H1 (cell line): ENCODE measurements around the gene PLEKHS1. TPM values are rescaled to one million over a fixed set of nuclear protein-coding genes. Genes with fewer than 3 reads are reported as not detected.

Experiments used
- CTCF ChIA-PET: fragments of 300-600 bp; sonication (Branson Sonifier 250); formaldehyde crosslinking; loops from one replicate; lab custom pipeline; 2021; ENCODE audit not compliant: partially characterized antibody; lab: Charles Lee
- POLR2A ChIA-PET: fragments of 300-600 bp; sonication (Branson Sonifier 250); formaldehyde crosslinking; loops from one replicate; lab custom pipeline; 2021; ENCODE audit warnings: inconsistent platforms; ENCODE audit not compliant: partially characterized antibody; lab: Charles Lee
- DNase-seq, 2 experiments: peaks; one replicate each; pipeline versions ENCODE4 v3.0.0 to v3.0.0-alpha.2; 2010 to 2022; ENCODE audit warnings: low spot score in 2 of 2, low read depth in 1 of 2, mixed read lengths in 1 of 2
- FAIRE-seq: peaks from 2 replicates; lab custom pipeline; 2011; peaks lifted over from hg19 to GRCh38; lab: Jason Lieb, UNC
- H2AFZ ChIP-seq: 2 replicates; pipeline ENCODE4 v1.8.1; 2012; ENCODE audit warnings: low read length, inconsistent platforms
- H2AK5ac ChIP-seq: 2 replicates; pipeline ENCODE4 v1.6.1; 2013; ENCODE audit warnings: low read depth, low read length
- H2BK120ac ChIP-seq: replicated peaks from 2 replicates; pipeline ENCODE3; 2013; ENCODE audit warnings: low read depth, low read length, inconsistent platforms
- H2BK12ac ChIP-seq: 2 replicates; pipeline ENCODE4 v1.6.1; 2013; ENCODE audit warnings: low read depth, low read length
- H2BK15ac ChIP-seq: 2 replicates; pipeline ENCODE4 v1.6.1; 2013; ENCODE audit warnings: low read length
- H2BK20ac ChIP-seq: 2 replicates; pipeline ENCODE4 v1.6.1; 2013; ENCODE audit warnings: low read length
- H2BK5ac ChIP-seq: 2 replicates; pipeline ENCODE4 v1.6.1; 2013; ENCODE audit warnings: low read depth, low read length
- H3K14ac ChIP-seq: 2 replicates; pipeline ENCODE4 v1.6.1; 2013; ENCODE audit warnings: inconsistent platforms; ENCODE audit not compliant: insufficient read length
- H3K18ac ChIP-seq: 2 replicates; pipeline ENCODE4 v1.6.1; 2013; ENCODE audit warnings: low read length; ENCODE audit errors: extremely low read depth
- H3K23ac ChIP-seq: 2 replicates; pipeline ENCODE4 v1.6.1; 2013; ENCODE audit warnings: inconsistent platforms; ENCODE audit not compliant: insufficient read length
- H3K23me2 ChIP-seq: 2 replicates; pipeline ENCODE4 v1.6.1; 2013; ENCODE audit warnings: low read depth, low read length
- H3K27ac ChIP-seq: 2 replicates; pipeline ENCODE4 v1.6.1; 2011; ENCODE audit warnings: low read depth, low read length, inconsistent platforms
- H3K27me3 ChIP-seq, 4 experiments: replicated peaks in 1 of 4; 1 replicate in 1 of 4; 2 replicates in 3 of 4; pipeline versions ENCODE4 v1.6.1 to v1.8.1; 2011 to 2013; ENCODE audit warnings: low read length in 3 of 4, mild to moderate bottlenecking in 3 of 4, inconsistent platforms in 2 of 4, mixed read lengths in 2 of 4, moderate library complexity in 1 of 4; ENCODE audit not compliant: control insufficient read depth in 3 of 4, insufficient read depth in 3 of 4; ENCODE audit errors: extremely low read depth in 1 of 4
- H3K36me3 ChIP-seq, 4 experiments: 2 replicates each; pipeline versions ENCODE4 v1.6.1 to v1.8.1; 2011 to 2013; ENCODE audit warnings: mild to moderate bottlenecking in 4 of 4, low read length in 3 of 4, moderate library complexity in 2 of 4, control low read depth in 1 of 4, inconsistent platforms in 1 of 4; ENCODE audit not compliant: insufficient read depth in 4 of 4, control insufficient read depth in 2 of 4
- H3K4ac ChIP-seq: replicated peaks from 2 replicates; pipeline ENCODE3; 2013; ENCODE audit warnings: low read length, low read depth, mixed read lengths, inconsistent platforms; ENCODE audit not compliant: insufficient read length
- H3K4me1 ChIP-seq, 4 experiments: replicated peaks in 1 of 4; 1 replicate in 1 of 4; 2 replicates in 3 of 4; pipeline versions ENCODE4 v1.6.1 to v1.8.1; 2011 to 2013; ENCODE audit warnings: low read length in 3 of 4, inconsistent platforms in 2 of 4, mixed read lengths in 1 of 4; ENCODE audit not compliant: insufficient read depth in 4 of 4, control insufficient read depth in 3 of 4
- H3K4me2 ChIP-seq, 2 experiments: 2 replicates each; pipeline versions ENCODE4 v1.6.1 to v1.8.1; 2011 to 2013; ENCODE audit warnings: low read depth in 2 of 2, low read length in 2 of 2, control low read depth in 1 of 2, inconsistent platforms in 1 of 2, mild to moderate bottlenecking in 1 of 2; ENCODE audit not compliant: insufficient read depth in 1 of 2
- H3K4me3 ChIP-seq, 4 experiments: fragments of 200-600, 300-600 bp in 1 of 4; sonication (generic), shearing (Covaris generic), sonication (Bioruptor Twin) in 1 of 4; 2 replicates each; pipeline versions ENCODE4 v1.5.1 to v1.8.1; 2011 to 2016; ENCODE audit warnings: low read length in 4 of 4, low read depth in 3 of 4, control low read depth in 2 of 4, inconsistent platforms in 2 of 4, mild to moderate bottlenecking in 2 of 4, mixed read lengths in 1 of 4, moderate library complexity in 1 of 4; ENCODE audit not compliant: insufficient read depth in 2 of 4; ENCODE audit errors: extremely low read depth in 1 of 4
- H3K56ac ChIP-seq: replicated peaks from 2 replicates; pipeline ENCODE3; 2013; ENCODE audit warnings: low read depth, mild to moderate bottlenecking, mixed read lengths, low read length, inconsistent platforms; ENCODE audit not compliant: insufficient read length
- H3K79me1 ChIP-seq: 2 replicates; pipeline ENCODE4 v1.6.1; 2013; ENCODE audit warnings: low read depth, low read length, control low read depth
- H3K79me2 ChIP-seq, 2 experiments: 2 replicates each; pipeline versions ENCODE4 v1.6.1 to v1.8.1; 2012 to 2013; ENCODE audit warnings: low read length in 2 of 2, mild to moderate bottlenecking in 2 of 2, inconsistent platforms in 1 of 2; ENCODE audit not compliant: insufficient read depth in 2 of 2, control insufficient read depth in 1 of 2
- H3K9ac ChIP-seq, 4 experiments: replicated peaks in 1 of 4; 1 replicate in 1 of 4; 2 replicates in 3 of 4; pipeline versions ENCODE4 v1.6.1 to v1.8.1; 2011 to 2013; ENCODE audit warnings: low read depth in 3 of 4, low read length in 3 of 4, control low read depth in 2 of 4, mild to moderate bottlenecking in 2 of 4, moderate library complexity in 2 of 4, inconsistent platforms in 1 of 4; ENCODE audit errors: extremely low read depth in 1 of 4
- H3K9me3 ChIP-seq, 2 experiments: 2 replicates each; pipeline versions ENCODE4 v1.6.1 to v1.8.1; 2012 to 2013; ENCODE audit warnings: mild to moderate bottlenecking in 2 of 2, moderate library complexity in 2 of 2, control low read depth in 1 of 2, inconsistent platforms in 1 of 2, low read depth in 1 of 2, low read length in 1 of 2, mixed read lengths in 1 of 2; ENCODE audit not compliant: insufficient read depth in 2 of 2
- H4K20me1 ChIP-seq, 2 experiments: replicated peaks in 1 of 2; 2 replicates each; pipeline versions ENCODE3 to v1.8.1; 2011 to 2013; ENCODE audit warnings: inconsistent platforms in 2 of 2, low read length in 2 of 2, mild to moderate bottlenecking in 1 of 2; ENCODE audit not compliant: insufficient read depth in 2 of 2, control insufficient read depth in 1 of 2
- H4K5ac ChIP-seq: 2 replicates; pipeline ENCODE4 v1.6.1; 2013; ENCODE audit warnings: low read length, low read depth, mixed read lengths, inconsistent platforms; ENCODE audit not compliant: insufficient read length
- H4K8ac ChIP-seq: 2 replicates; pipeline ENCODE4 v1.8.0; 2013; ENCODE audit warnings: mild to moderate bottlenecking, moderate library complexity, low read length, inconsistent platforms; ENCODE audit not compliant: insufficient read depth; ENCODE audit errors: extremely low read depth
- H4K91ac ChIP-seq: replicated peaks from 2 replicates; pipeline ENCODE3; 2013; ENCODE audit warnings: low read length, mixed read lengths, inconsistent platforms; ENCODE audit not compliant: insufficient read length
- BRCA1 ChIP-seq: IDR thresholded peaks from 2 replicates; pipeline ENCODE4 v1.6.1; 2012; ENCODE audit warnings: low read depth, low read length, improper control_type of control experiment
- CBX5 ChIP-seq: fragments of 300-800, 300-1000 bp; sonication (generic); IDR thresholded peaks from 2 replicates; pipeline ENCODE4 v1.7.1; 2016; ENCODE audit warnings: antibody characterized with exemption, low read length, low read depth
- CEBPB ChIP-seq: IDR thresholded peaks from 2 replicates; pipeline ENCODE4 v1.6.1; 2012; ENCODE audit warnings: low read depth, low read length
- CHD1 ChIP-seq: IDR thresholded peaks from 2 replicates; pipeline ENCODE4 v1.6.1; 2012; ENCODE audit warnings: low read depth, low read length, improper control_type of control experiment
- EGR1 ChIP-seq: IDR thresholded peaks from 2 replicates; pipeline ENCODE4 v1.6.1; 2011; ENCODE audit warnings: low read depth, low read length, borderline replicate concordance
- EP300 ChIP-seq, 2 experiments: IDR thresholded peaks; 1 replicate in 1 of 2; 2 replicates in 1 of 2; pipeline ENCODE4 v1.6.1; 2011 to 2012; ENCODE audit warnings: low read depth in 2 of 2, low read length in 2 of 2, mild to moderate bottlenecking in 2 of 2, borderline replicate concordance in 1 of 2, inconsistent platforms in 1 of 2, moderate library complexity in 1 of 2
- GTF2F1 ChIP-seq: IDR thresholded peaks from 2 replicates; pipeline ENCODE4 v1.6.1; 2012; ENCODE audit warnings: low read depth, low read length, improper control_type of control experiment, borderline replicate concordance
- JUND ChIP-seq: IDR thresholded peaks from 2 replicates; pipeline ENCODE4 v1.6.1; 2011; ENCODE audit warnings: mild to moderate bottlenecking, improper control_type of control experiment, low read length
- KDM5A ChIP-seq: fragments of 200-600 bp; IDR thresholded peaks from 2 replicates; pipeline ENCODE4 v1.7.1; 2012; ENCODE audit warnings: mild to moderate bottlenecking, low read length, inconsistent platforms, mixed read lengths
- NRF1 ChIP-seq: IDR thresholded peaks from 2 replicates; pipeline ENCODE4 v1.6.1; 2011; ENCODE audit warnings: mild to moderate bottlenecking, low read depth, low read length, improper control_type of control experiment
- RXRA ChIP-seq: IDR thresholded peaks from 2 replicates; pipeline ENCODE4 v1.6.1; 2011; ENCODE audit warnings: low read depth, mild to moderate bottlenecking, low read length, moderate library complexity; ENCODE audit not compliant: insufficient read depth
- SP1 ChIP-seq: IDR thresholded peaks from 2 replicates; pipeline ENCODE4 v1.6.1; 2011; ENCODE audit warnings: low read depth, low read length
- SP4 ChIP-seq: IDR thresholded peaks from 2 replicates; pipeline ENCODE4 v1.6.1; 2012; ENCODE audit warnings: low read length, inconsistent platforms
- SRF ChIP-seq: IDR thresholded peaks from 2 replicates; pipeline ENCODE4 v1.6.1; 2011; ENCODE audit warnings: mild to moderate bottlenecking, low read depth, low read length, moderate library complexity
- TAF7 ChIP-seq: optimal IDR thresholded peaks from 2 replicates; pipeline ENCODE3; 2011; ENCODE audit warnings: low read depth, mild to moderate bottlenecking, inconsistent platforms, low read length, moderate library complexity, borderline replicate concordance
- TEAD4 ChIP-seq: IDR thresholded peaks from 2 replicates; pipeline ENCODE4 v1.6.1; 2012; ENCODE audit warnings: low read depth, low read length, inconsistent platforms, mixed read lengths
- WGBS, 2 experiments: shearing (Covaris generic) in 1 of 2; methylation state at CpG; one replicate each; pipeline versions ENCODE4 v1.1.6 to v1.1.7; 2013 to 2015; ENCODE audit warnings: low lambda C conversion rate in 2 of 2, mixed read lengths in 2 of 2, inconsistent platforms in 1 of 2, low coverage in 1 of 2, missing lambda C conversion rate in 1 of 2; ENCODE audit not compliant: insufficient replicate concordance in 2 of 2, insufficient coverage in 1 of 2, insufficient read length in 1 of 2; ENCODE audit errors: extremely low coverage in 1 of 2, missing lambda C conversion rate in 1 of 2; 5-methylcytosine and 5-hydroxymethylcytosine counted together
- polyA plus RNA-seq, 7 experiments: library from polyadenylated mRNA; depleted of rRNA in 3 of 7; stranded (reverse) in 5 of 7; unstranded in 2 of 7; fragments of >200 nt in 5 of 7; fragments of 200-250 nt in 2 of 7; gene quantifications; 1 replicate in 5 of 7; 2 replicates in 1 of 7; 4 replicates in 1 of 7; pipeline versions ENCODE4 v1.2.1 to v1.2.3, GENCODE V29; 2011 to 2013; ENCODE audit warnings: missing spikeins in 2 of 7, mixed read lengths in 2 of 7
- total RNA-seq: library from RNA; stranded (reverse); fragmentation: NEBNext Ultra II Directional; extraction: Animal tissue kit (Norgen Biotek cat#: 25700); gene quantifications from 2 replicates; pipeline ENCODE4 v1.2.1, GENCODE V29; 2021

The PLEKHS1 gene
- total and polyA plus RNA-seq, 2 of the 8 experiments (the other 6 are each of a cell fraction or from before 2014, with no cell fraction given), result not detected

DNA sequence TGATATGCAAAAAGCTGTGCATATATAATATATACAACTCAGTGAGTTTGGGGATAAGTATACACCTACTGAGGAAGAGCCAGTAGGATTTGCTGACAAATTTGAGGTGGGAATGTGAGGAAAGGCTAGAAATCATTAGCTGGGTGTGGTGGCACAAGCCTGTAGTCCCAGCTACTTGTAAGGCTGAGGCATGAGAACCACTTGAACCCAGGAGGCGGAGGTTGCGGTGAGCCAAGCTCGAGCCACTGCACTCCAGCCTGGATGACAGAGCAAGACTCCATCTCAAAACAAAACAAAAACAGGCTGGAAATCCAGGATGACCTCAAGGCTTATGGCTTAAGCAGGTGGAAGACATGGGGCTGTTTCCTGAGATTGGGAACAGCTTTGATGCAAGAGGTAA, 10.6 kb upstream of the PLEKHS1 start:
- FAIRE-seq, result no peak
- Histone ChIP-seq H3K4me1 (peaks cover 0 to 2% (median 0%) of the 10 kb centered on the region in 4 experiments; a peak in 1 of 7 replicates), H3K27ac (no peak overlapping the region), H3K23ac (no peak overlapping the region), H2BK15ac (no peak overlapping the region), H3K14ac (no peak overlapping the region), H3K56ac (no peak overlapping the region), H4K20me1 (no peaks in the 10 kb centered on the region), H3K4me2 (no peak overlapping the region), H2BK12ac (no peak overlapping the region), H4K5ac (no peak overlapping the region), H2BK20ac (no peak overlapping the region), H3K4me3 (no peak overlapping the region), H3K23me2 (no peaks in the 10 kb centered on the region), H3K79me2 (no peaks in the 10 kb centered on the region), H2BK120ac (no peak overlapping the region), H3K36me3 (no peaks in the 10 kb centered on the region), H3K9ac (no peak overlapping the region), H4K91ac (no peak overlapping the region), H2AK5ac (no peak overlapping the region), H3K18ac (no peak overlapping the region), H3K9me3 (no peaks in the 10 kb centered on the region), H3K27me3 (no peaks in the 10 kb centered on the region), H3K4ac (no peak overlapping the region), H2BK5ac (no peak overlapping the region), H3K79me1 (no peaks in the 10 kb centered on the region), H4K8ac (no peak overlapping the region), H2AFZ (no peak overlapping the region)
- CTCF ChIA-PET, result interaction anchor here (0.6 to 1.4 kb wide), 4 partner anchors 17 to 611 kb away, joined by 3 to 4 read pairs (median 4); no protein-coding TSS in a partner anchor
- POLR2A ChIA-PET, result interaction anchor here (1.1 kb wide), 1 partner anchor 12 kb away, joined by 3 read pairs; no protein-coding TSS in a partner anchor
- WGBS, 2 experiments, result 89% methylated on average over 3 of the region's 3 CpGs; no CpG with 5 or more reads in 1 of the 2 experiments
- TF ChIP-seq NRF1 (no peak), SP4 (no peak), BRCA1 (no peak), CHD1 (no peak), TAF7 (no peak), SRF (no peak), JUND (no peak), SP1 (no peak), CBX5 (no peak), KDM5A (no peak), RXRA (no peak), TEAD4 (no peak), CEBPB (no peak), EGR1 (no peak), GTF2F1 (no peak), EP300 (IDR thresholded peaks at IDR 0.05; ENCODE audit: borderline replicate concordance in 1 of 2, low read depth in 2 of 2, low read length in 2 of 2) (no peak)
- DNase-seq, result no peak
